PFSK-1 (cell line): ENCODE results near the gene NTM.

ENCODE experiments used
- FOXP2 ChIP-seq: optimal IDR thresholded peaks from 2 replicates; pipeline ENCODE3; 2011; ENCODE audit warnings: borderline replicate concordance, control low read depth, inconsistent platforms; ENCODE audit not compliant: insufficient read depth; ENCODE audit errors: extremely low read length, extremely low read depth
- POLR2AphosphoS5 ChIP-seq: IDR thresholded peaks from 2 replicates; pipeline ENCODE4 v1.6.1; 2012; ENCODE audit warnings: low read depth, mild to moderate bottlenecking, control low read depth, low read length, moderate library complexity
- REST ChIP-seq, 2 experiments: IDR thresholded peaks; 2 replicates each; pipeline versions ENCODE4 v1.6.1 to v1.8.0; 2011 to 2012; ENCODE audit warnings: low read depth in 2 of 2, low read length in 2 of 2, control low read depth in 1 of 2, inconsistent platforms in 1 of 2, mild to moderate bottlenecking in 1 of 2, moderate library complexity in 1 of 2; ENCODE audit not compliant: insufficient read depth in 1 of 2
- SIN3A ChIP-seq: IDR thresholded peaks from 2 replicates; pipeline ENCODE4 v1.6.1; 2012; ENCODE audit warnings: mild to moderate bottlenecking, low read length, moderate library complexity, borderline replicate concordance; ENCODE audit not compliant: insufficient read depth
- TAF1 ChIP-seq: IDR thresholded peaks from 2 replicates; pipeline ENCODE4 v1.6.1; 2012; ENCODE audit warnings: low read length, control low read depth, borderline replicate concordance; ENCODE audit not compliant: insufficient read depth

NTM gene

GRCh38 chr11:131889760-131890581 is 519.6 kb downstream of the NTM start:
- no peak for TF ChIP-seq REST (IDR thresholded peaks at IDR 0.05; ENCODE audit: insufficient read depth in 1 of 2, low read depth in 2 of 2, low read length in 2 of 2)
- no peak for TF ChIP-seq TAF1
- TF ChIP-seq SIN3A = no peak
- no peak for TF ChIP-seq POLR2AphosphoS5

GRCh38 chr11:131893103-131893890 is 522.9 kb downstream of the NTM start:
- no peak for TF ChIP-seq TAF1
- TF ChIP-seq POLR2AphosphoS5 = no peak
- TF ChIP-seq REST (IDR thresholded peaks at IDR 0.05; ENCODE audit: insufficient read depth in 1 of 2, low read depth in 2 of 2, low read length in 2 of 2) = no peak
- no peak for TF ChIP-seq FOXP2
- TF ChIP-seq SIN3A = no peak

- no peak for TF ChIP-seq REST (IDR thresholded peaks at IDR 0.05; ENCODE audit: insufficient read depth in 1 of 2, low read depth in 2 of 2, low read length in 2 of 2)
- no peak for TF ChIP-seq FOXP2
- TF ChIP-seq TAF1 = no peak
- TF ChIP-seq SIN3A = no peak
- TF ChIP-seq POLR2AphosphoS5 = no peak
These were observed 523.6 kb downstream of the NTM start for GRCh38 chr11:131893988-131894387.

GRCh38 chr11:131894615-131895544 is 524.5 kb downstream of the NTM start:
- TF ChIP-seq TAF1 = no peak
- no peak for TF ChIP-seq SIN3A
- no peak for TF ChIP-seq REST (IDR thresholded peaks at IDR 0.05; ENCODE audit: insufficient read depth in 1 of 2, low read depth in 2 of 2, low read length in 2 of 2)
- no peak for TF ChIP-seq POLR2AphosphoS5
- no peak for TF ChIP-seq FOXP2
